ENCODE results near the gene PTPRC.

PTPRC gene

GRCh38 chr1:198773030-198773429, 134.2 kb downstream of the PTPRC start:
- TF ChIP-seq CTCF (IDR thresholded peaks at IDR 0.05): no peak

GRCh38 chr1:198773523-198773922, 134.7 kb downstream of the PTPRC start:
- TF ChIP-seq CTCF (IDR thresholded peaks at IDR 0.05): no peak

- TF ChIP-seq CTCF (IDR thresholded peaks at IDR 0.05): no peak
Observed at GRCh38 chr1:198774421-198774820, 135.6 kb downstream of the PTPRC start.

- no peak for TF ChIP-seq CTCF (IDR thresholded peaks at IDR 0.05)
Observed at GRCh38 chr1:198775606-198776005, 136.8 kb downstream of the PTPRC start.

- no peak for TF ChIP-seq CTCF (IDR thresholded peaks at IDR 0.05)
Observed at GRCh38 chr1:198776602-198777029, 137.8 kb downstream of the PTPRC start.

- TF ChIP-seq CTCF (IDR thresholded peaks at IDR 0.05): no peak
Observed at GRCh38 chr1:198778049-198778448, 139.2 kb downstream of the PTPRC start.

- TF ChIP-seq CTCF (IDR thresholded peaks at IDR 0.05): no peak
Observed at GRCh38 chr1:198780376-198780775, 141.5 kb downstream of the PTPRC start.

- TF ChIP-seq CTCF (IDR thresholded peaks at IDR 0.05): peak; percentile 16; the same call in 1 of the 2 replicates
Observed at GRCh38 chr1:198788561-198789064, 149.8 kb downstream of the PTPRC start.

Measured in LNCAP (cell line).